ENCODE measurements around the gene OLFM3.

- TF ChIP-seq CTCF (IDR thresholded peaks at IDR 0.05 in 4 of 5, conservative IDR thresholded peaks at IDR 0.05 in 1 of 5) (no peak), POLR2A (IDR thresholded peaks at IDR 0.05) (no peak)
These were observed 120.8 kb downstream of the OLFM3 start for GRCh38 chr1:101875891-101876290.

All from gastrocnemius medialis (tissue), 4 donors.